IMR-90 (cell line): Measurements from ENCODE around the gene PBRM1. TPM values are rescaled to one million over a fixed set of nuclear protein-coding genes. Genes with fewer than 3 reads are reported as not detected.

ENCODE experiments used
- ATAC-seq: fragments of 200-7000 bp; cut with Tn5 transposase; 2 replicates; pipeline ENCODE4 v1.9.1; 2020; ENCODE audit warnings: low read depth, mild to moderate bottlenecking, moderate library complexity
- BruUV-seq: library from RNA; stranded (reverse); fragments of 400-500 nt; replicated peaks from 2 replicates; lab custom pipeline; 2021; lab: Mats Ljungman, UMichigan
- CTCF ChIA-PET: fragments of 300-600 bp; formaldehyde crosslinking; extraction: SDS; loops from one replicate; lab custom pipeline; 2021; ENCODE audit warnings: antibody characterized with exemption; lab: Yijun Ruan, JAX
- POLR2A ChIA-PET: fragments of 300-600 bp; sonication (Branson Sonifier 250); formaldehyde crosslinking; loops from one replicate; lab custom pipeline; 2022; ENCODE audit warnings: antibody characterized with exemption; ENCODE audit not compliant: unreplicated experiment; lab: Charles Lee
- DNase-seq: peaks from one replicate; pipeline ENCODE4 v3.0.0; 2013
- H2AFZ ChIP-seq: replicated peaks from 2 replicates; pipeline ENCODE3; 2013; ENCODE audit warnings: low read length, mild to moderate bottlenecking; ENCODE audit not compliant: poor library complexity
- H2AK5ac ChIP-seq: 2 replicates; pipeline ENCODE4 v1.6.1; 2013; ENCODE audit warnings: low read depth, low read length, inconsistent platforms
- H2AK9ac ChIP-seq: replicated peaks from 2 replicates; pipeline ENCODE3; 2013; ENCODE audit warnings: mild to moderate bottlenecking, low read depth, low read length, moderate library complexity; ENCODE audit not compliant: poor library complexity
- H2BK120ac ChIP-seq: 2 replicates; pipeline ENCODE4 v1.6.1; 2013; ENCODE audit warnings: low read depth, low read length, inconsistent platforms
- H2BK15ac ChIP-seq: 3 replicates; pipeline ENCODE4 v1.6.1; 2013; ENCODE audit warnings: low read depth, low read length, inconsistent platforms
- H2BK20ac ChIP-seq: 2 replicates; pipeline ENCODE4 v1.6.1; 2013; ENCODE audit warnings: low read depth, mild to moderate bottlenecking, inconsistent platforms, low read length, moderate library complexity
- H2BK5ac ChIP-seq: 2 replicates; pipeline ENCODE4 v1.6.1; 2013; ENCODE audit warnings: mild to moderate bottlenecking, low read depth, low read length, inconsistent platforms; ENCODE audit not compliant: poor library complexity, severe bottlenecking
- H3K14ac ChIP-seq: replicated peaks from 2 replicates; pipeline ENCODE4 v1.6.1; 2013; ENCODE audit warnings: low read depth, low read length, inconsistent platforms
- H3K18ac ChIP-seq: 2 replicates; pipeline ENCODE4 v1.6.1; 2013; ENCODE audit warnings: low read depth, low read length, control low read depth
- H3K23ac ChIP-seq: 2 replicates; pipeline ENCODE4 v1.6.1; 2013; ENCODE audit warnings: low read depth, low read length, inconsistent platforms
- H3K27ac ChIP-seq: 2 replicates; pipeline ENCODE4 v1.5.1; 2013; ENCODE audit warnings: mild to moderate bottlenecking, control low read depth, low read length; ENCODE audit not compliant: insufficient read depth
- H3K27me3 ChIP-seq: 2 replicates; pipeline ENCODE4 v1.6.1; 2013; ENCODE audit warnings: low read length; ENCODE audit not compliant: control insufficient read depth, insufficient read depth
- H3K36me3 ChIP-seq: 2 replicates; pipeline ENCODE4 v1.6.1; 2013; ENCODE audit warnings: low read length, mixed read lengths; ENCODE audit not compliant: control insufficient read depth, insufficient read depth
- H3K4ac ChIP-seq: 2 replicates; pipeline ENCODE4 v1.6.1; 2013; ENCODE audit warnings: low read depth, low read length, inconsistent platforms
- H3K4me1 ChIP-seq: 2 replicates; pipeline ENCODE4 v1.6.1; 2013; ENCODE audit warnings: low read length, mixed read lengths; ENCODE audit not compliant: control insufficient read depth, insufficient read depth
- H3K4me2 ChIP-seq: 2 replicates; pipeline ENCODE4 v1.6.1; 2013; ENCODE audit warnings: low read depth, mild to moderate bottlenecking, control low read depth, low read length, moderate library complexity
- H3K4me3 ChIP-seq: 2 replicates; pipeline ENCODE4 v1.5.1; 2013; ENCODE audit warnings: low read depth, mild to moderate bottlenecking, control low read depth, low read length, moderate library complexity; ENCODE audit not compliant: insufficient read depth
- H3K56ac ChIP-seq: 2 replicates; pipeline ENCODE4 v1.6.1; 2013; ENCODE audit warnings: low read length, inconsistent platforms; ENCODE audit not compliant: insufficient read depth; ENCODE audit errors: extremely low read depth
- H3K79me1 ChIP-seq, 2 experiments: 2 replicates each; pipeline ENCODE4 v1.6.1; 2013; ENCODE audit warnings: low read length in 2 of 2, inconsistent platforms in 1 of 2, low read depth in 1 of 2
- H3K9ac ChIP-seq: 2 replicates; pipeline ENCODE4 v1.6.1; 2013; ENCODE audit warnings: low read depth, low read length, control low read depth
- H3K9me1 ChIP-seq: 2 replicates; pipeline ENCODE4 v1.6.1; 2013; ENCODE audit warnings: low read length, inconsistent platforms; ENCODE audit not compliant: insufficient read depth
- H3K9me3 ChIP-seq: 2 replicates; pipeline ENCODE4 v1.6.1; 2013; ENCODE audit warnings: low read length; ENCODE audit not compliant: control insufficient read depth, insufficient read depth
- H4K20me1 ChIP-seq: 2 replicates; pipeline ENCODE4 v1.6.1; 2013; ENCODE audit warnings: low read length, inconsistent platforms; ENCODE audit not compliant: insufficient read depth
- H4K5ac ChIP-seq: 2 replicates; pipeline ENCODE4 v1.6.1; 2013; ENCODE audit warnings: mild to moderate bottlenecking, low read depth, low read length, control low read depth
- H4K8ac ChIP-seq, 2 experiments: 2 replicates each; pipeline ENCODE4 v1.6.1; 2013; ENCODE audit warnings: low read depth in 2 of 2, low read length in 2 of 2, control low read depth in 1 of 2, inconsistent platforms in 1 of 2
- H4K91ac ChIP-seq: 2 replicates; pipeline ENCODE4 v1.6.1; 2013; ENCODE audit warnings: low read depth, low read length, inconsistent platforms; ENCODE audit not compliant: insufficient read depth
- CHD1 ChIP-seq: IDR thresholded peaks from 2 replicates; pipeline ENCODE4 v1.6.1; 2012; ENCODE audit warnings: low read depth, low read length, improper control_type of control experiment
- MAFK ChIP-seq: IDR thresholded peaks from 2 replicates; pipeline ENCODE4 v1.6.1; 2012; ENCODE audit warnings: low read depth, low read length, improper control_type of control experiment
- MXI1 ChIP-seq: IDR thresholded peaks from 2 replicates; pipeline ENCODE4 v1.6.1; 2012; ENCODE audit warnings: low read depth, mild to moderate bottlenecking, low read length, moderate library complexity, borderline replicate concordance
- NFE2L2 ChIP-seq: fragments of 150-350 bp; IDR thresholded peaks from 2 replicates; pipeline ENCODE4 v1.6.1; 2016; ENCODE audit warnings: low read depth, mild to moderate bottlenecking, low read length
- USF2 ChIP-seq: fragments of 150-350 bp; IDR thresholded peaks from 2 replicates; pipeline ENCODE4 v1.6.1; 2017; ENCODE audit warnings: mild to moderate bottlenecking, antibody characterized with exemption, low read length, low read depth
- WGBS, 2 experiments: methylation state at CpG; one replicate each; pipeline versions ENCODE4 v1.1.5 to v1.1.7; 2013; ENCODE audit warnings: missing lambda C conversion rate in 2 of 2; ENCODE audit not compliant: insufficient read length in 1 of 2; ENCODE audit errors: extremely low coverage in 2 of 2; 5-methylcytosine and 5-hydroxymethylcytosine counted together
- dilution Hi-C: fragments of 300-500 bp; cut with HindIII; formaldehyde crosslinking; loops from one replicate; pipeline ENCODE4 v1.14.3; 2018; ENCODE audit warnings: low sequenced_read_pairs; ENCODE audit not compliant: unreplicated experiment
- in situ Hi-C: fragments of 300-500 bp; cut with MboI; formaldehyde crosslinking; loops from 3 replicates; pipeline ENCODE4 v1.14.3; 2019; ENCODE audit warnings: low sequenced_read_pairs, inconsistent platforms, mixed read lengths
- intact Hi-C: fragments of 100-400 bp; cut with micrococcal nuclease; formaldehyde crosslinking; loops from 2 replicates; pipeline ENCODE4 v1.10.0; 2022
- polyA plus RNA-seq, 3 experiments: library from polyadenylated mRNA; depleted of rRNA; stranded (reverse); fragments of >200 nt; gene quantifications; 2 replicates each; pipeline ENCODE4 v1.2.3, GENCODE V29; 2012; ENCODE audit warnings: low replicate concordance in 1 of 3
- total RNA-seq: library from RNA; depleted of rRNA; stranded (reverse); fragments of >200 nt; gene quantifications from 2 replicates; pipeline ENCODE4 v1.2.3, GENCODE V29; 2012

Gene PBRM1
- total and polyA plus RNA-seq, 2 of the 4 experiments (the other 2 are of a cell fraction) = 16.5 to 72.6 TPM

DNA sequence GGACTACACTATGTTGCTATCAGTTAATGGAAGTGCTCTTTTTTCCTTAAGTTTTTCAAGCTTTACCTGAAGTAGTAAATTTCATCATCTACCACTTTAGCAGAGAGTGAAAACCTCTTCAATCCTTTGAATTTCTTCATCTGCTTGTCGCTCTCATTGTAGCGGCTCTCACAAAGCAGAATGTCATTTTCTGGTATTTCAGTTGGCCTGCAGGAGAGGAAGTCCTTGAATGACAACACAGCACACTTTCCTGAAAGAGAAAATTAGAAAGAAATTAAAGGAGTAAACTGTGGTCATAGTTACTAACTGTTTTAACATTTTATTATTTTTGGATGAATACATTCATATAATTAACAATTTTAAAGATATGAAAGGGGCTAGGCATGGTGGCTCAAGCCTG, 121.7 kb downstream of the PBRM1 start:
- H4K8ac ChIP-seq = no peak overlapping the region

More for the DNA sequence above, 121.7 kb downstream of the PBRM1 start:
- H3K23ac ChIP-seq = no peak overlapping the region
- peaks cover 4% of the 10 kb centered on the region for H3K4me1 ChIP-seq
- ATAC-seq (no peak), DNase-seq (no peak)
- no peak overlapping the region for H3K56ac ChIP-seq
- H4K91ac ChIP-seq = no peak overlapping the region
- H3K9ac ChIP-seq = no peak overlapping the region
- H3K14ac ChIP-seq = no peak overlapping the region
- no peak overlapping the region for H2BK15ac ChIP-seq
- no peak overlapping the region for H3K18ac ChIP-seq
- ChIA-PET POLR2A (no interaction called here), CTCF (no interaction called here)
- no peak overlapping the region for H2BK5ac ChIP-seq
- no peak overlapping the region for H4K5ac ChIP-seq
- no peak for TF ChIP-seq MAFK
- TF ChIP-seq NFE2L2 = no peak
- TF ChIP-seq CHD1 = no peak
- TF ChIP-seq MXI1 = no peak
- TF ChIP-seq USF2 = no peak
- peaks cover 15% of the 10 kb centered on the region for H3K36me3 ChIP-seq
- H3K27me3 ChIP-seq = no peaks in the 10 kb centered on the region
- H3K27ac ChIP-seq = no peak overlapping the region
- no TSS peak for BruUV-seq
- intact Hi-C loops (no loop called here), dilution Hi-C loops (no loop called here), in situ Hi-C loops (no loop called here)
- no peak overlapping the region for H2AK5ac ChIP-seq
- no CpG with 5 or more reads among the region's 2 CpGs for WGBS, 2 experiments
- no peaks in the 10 kb centered on the region for H3K9me3 ChIP-seq
- no peak overlapping the region for H2AFZ ChIP-seq
- H3K4me2 ChIP-seq = no peak overlapping the region
- H2AK9ac ChIP-seq = no peak overlapping the region
- H2BK20ac ChIP-seq = no peak overlapping the region
- no peaks in the 10 kb centered on the region for H4K20me1 ChIP-seq
- no peak overlapping the region for H2BK120ac ChIP-seq
- no peak overlapping the region for H3K4me3 ChIP-seq
- H3K9me1 ChIP-seq = peaks cover 11% of the 10 kb centered on the region
- no peak overlapping the region for H3K4ac ChIP-seq
- H3K79me1 ChIP-seq = peaks cover 17 to 21% of the 10 kb centered on the region in 2 experiments; a peak in 3 of 4 replicates
